Activated CD4-positive, alpha-beta T cell treated with anti-CD3 and anti-CD28 coated beads, Interleukin-2, Interleukin-6, amounts not matched to agents 100 ng/mL and 50 ng/mL, durations not matched to agents 16 hours and 8 hours (primary cell): ENCODE measurements around the gene TMEM121B.

Experiments
- DNase-seq: peaks from one replicate; pipeline ENCODE4 v3.0.0-alpha.2; 2020

TMEM121B gene

DNA sequence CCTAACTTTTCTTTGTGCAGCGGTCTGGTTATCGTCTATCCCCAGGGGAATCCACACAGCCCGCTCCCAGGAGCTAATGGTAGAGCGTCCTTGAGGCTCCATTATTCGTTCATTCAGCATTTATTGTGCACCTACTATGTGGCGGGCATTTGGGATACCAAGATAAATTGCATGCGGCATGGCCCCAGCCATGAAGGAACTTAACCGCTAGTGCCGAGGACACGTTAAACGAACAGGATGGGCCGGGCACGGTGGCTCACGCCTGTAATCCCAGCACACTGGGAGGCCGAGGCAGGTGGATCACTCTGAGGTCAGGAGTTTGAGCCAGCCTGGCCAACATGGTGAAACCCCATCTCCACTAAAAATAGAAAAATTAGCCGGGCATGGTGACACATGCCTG lies 11.2 kb downstream of the TMEM121B start:
- DNase-seq = no peak

DNA sequence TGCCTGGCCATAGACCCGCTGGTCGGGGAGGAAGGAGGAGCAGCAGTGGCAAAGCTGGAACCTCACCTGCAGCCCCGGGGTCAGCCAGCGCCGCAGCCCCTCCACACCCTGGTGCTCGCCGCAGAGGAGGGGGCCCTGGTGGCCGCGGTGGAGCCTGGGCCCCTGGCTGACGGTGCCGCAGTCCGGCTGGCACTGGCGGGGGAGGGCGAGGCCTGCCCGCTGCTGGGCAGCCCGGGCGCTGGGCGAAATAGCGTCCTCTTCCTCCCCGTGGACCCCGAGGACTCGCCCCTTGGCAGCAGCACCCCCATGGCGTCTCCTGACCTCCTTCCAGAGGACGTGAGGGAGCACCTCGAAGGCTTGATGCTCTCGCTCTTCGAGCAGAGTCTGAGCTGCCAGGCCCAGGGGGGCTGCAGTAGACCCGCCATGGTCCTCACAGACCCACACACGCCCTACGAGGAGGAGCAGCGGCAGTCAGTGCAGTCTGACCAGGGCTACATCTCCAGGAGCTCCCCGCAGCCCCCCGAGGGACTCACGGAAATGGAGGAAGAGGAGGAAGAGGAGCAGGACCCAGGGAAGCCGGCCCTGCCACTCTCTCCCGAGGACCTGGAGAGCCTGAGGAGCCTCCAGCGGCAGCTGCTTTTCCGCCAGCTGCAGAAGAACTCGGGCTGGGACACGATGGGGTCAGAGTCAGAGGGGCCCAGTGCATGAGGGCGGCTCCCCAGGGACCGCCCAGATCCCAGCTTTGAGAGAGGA lies 11.9 kb downstream of the TMEM121B start:
- no peak for DNase-seq

DNA sequence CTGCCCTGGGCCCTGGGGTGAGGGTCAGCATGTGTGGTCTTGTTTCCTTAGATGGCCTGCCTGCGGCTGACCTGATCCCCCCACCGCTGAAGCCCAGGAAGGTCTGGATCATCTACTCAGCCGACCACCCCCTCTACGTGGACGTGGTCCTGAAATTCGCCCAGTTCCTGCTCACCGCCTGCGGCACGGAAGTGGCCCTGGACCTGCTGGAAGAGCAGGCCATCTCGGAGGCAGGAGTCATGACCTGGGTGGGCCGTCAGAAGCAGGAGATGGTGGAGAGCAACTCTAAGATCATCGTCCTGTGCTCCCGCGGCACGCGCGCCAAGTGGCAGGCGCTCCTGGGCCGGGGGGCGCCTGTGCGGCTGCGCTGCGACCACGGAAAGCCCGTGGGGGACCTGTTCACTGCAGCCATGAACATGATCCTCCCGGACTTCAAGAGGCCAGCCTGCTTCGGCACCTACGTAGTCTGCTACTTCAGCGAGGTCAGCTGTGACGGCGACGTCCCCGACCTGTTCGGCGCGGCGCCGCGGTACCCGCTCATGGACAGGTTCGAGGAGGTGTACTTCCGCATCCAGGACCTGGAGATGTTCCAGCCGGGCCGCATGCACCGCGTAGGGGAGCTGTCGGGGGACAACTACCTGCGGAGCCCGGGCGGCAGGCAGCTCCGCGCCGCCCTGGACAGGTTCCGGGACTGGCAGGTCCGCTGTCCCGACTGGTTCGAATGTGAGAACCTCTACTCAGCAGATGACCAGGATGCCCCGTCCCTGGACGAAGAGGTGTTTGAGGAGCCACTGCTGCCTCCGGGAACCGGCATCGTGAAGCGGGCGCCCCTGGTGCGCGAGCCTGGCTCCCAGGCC lies 12.7 kb downstream of the TMEM121B start:
- no peak for DNase-seq

DNA sequence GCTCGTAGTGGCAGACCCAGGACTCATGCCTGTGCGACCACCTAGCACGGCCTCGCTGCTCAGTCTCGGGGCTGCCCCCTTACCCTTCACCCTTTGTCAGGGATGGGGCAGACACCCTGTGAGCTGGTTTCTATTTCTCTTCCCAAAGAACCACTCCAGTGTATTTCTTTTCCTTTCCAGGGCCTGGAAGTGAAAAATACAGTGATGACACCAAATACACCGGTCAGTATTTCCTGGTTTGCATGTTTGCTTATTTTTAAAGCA lies 13.7 kb downstream of the TMEM121B start:
- no peak for DNase-seq

DNA sequence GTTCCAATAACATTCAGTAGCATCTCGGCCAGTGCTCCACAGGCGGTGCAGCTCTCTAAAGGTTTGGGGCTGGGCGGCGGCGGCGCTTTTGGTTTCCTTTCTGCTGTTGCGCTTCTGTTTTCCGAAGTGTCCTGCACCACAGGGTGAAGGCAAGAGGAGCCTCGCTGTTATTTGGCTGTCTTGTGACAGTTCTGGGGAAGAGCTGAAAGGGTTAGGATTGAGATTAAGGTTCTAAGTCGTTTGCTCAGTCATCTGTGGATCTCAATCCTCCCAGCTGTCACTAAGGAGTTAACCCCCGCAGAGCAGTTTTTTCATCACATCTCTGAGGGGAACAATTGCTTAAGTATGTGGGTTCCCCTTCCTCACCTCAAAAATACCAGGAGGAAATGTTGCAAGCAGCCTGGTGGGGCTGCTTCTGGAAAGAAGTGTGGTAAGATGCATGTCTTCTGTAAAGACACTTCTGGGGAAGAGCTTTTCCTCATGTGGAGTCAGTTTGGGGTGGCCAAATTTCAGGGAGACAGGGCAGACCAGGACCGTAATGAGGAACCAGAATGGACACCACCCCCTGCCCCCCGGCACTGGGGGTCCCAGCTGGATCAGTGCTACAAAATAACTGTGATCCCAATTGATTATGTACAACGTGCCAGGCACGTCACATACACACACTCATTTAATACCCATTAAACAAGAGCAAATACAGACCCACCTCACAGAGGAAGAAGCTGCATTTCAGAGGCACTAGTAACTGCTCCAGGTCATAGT lies 14.2 kb downstream of the TMEM121B start:
- DNase-seq = peak; percentile 45

DNA sequence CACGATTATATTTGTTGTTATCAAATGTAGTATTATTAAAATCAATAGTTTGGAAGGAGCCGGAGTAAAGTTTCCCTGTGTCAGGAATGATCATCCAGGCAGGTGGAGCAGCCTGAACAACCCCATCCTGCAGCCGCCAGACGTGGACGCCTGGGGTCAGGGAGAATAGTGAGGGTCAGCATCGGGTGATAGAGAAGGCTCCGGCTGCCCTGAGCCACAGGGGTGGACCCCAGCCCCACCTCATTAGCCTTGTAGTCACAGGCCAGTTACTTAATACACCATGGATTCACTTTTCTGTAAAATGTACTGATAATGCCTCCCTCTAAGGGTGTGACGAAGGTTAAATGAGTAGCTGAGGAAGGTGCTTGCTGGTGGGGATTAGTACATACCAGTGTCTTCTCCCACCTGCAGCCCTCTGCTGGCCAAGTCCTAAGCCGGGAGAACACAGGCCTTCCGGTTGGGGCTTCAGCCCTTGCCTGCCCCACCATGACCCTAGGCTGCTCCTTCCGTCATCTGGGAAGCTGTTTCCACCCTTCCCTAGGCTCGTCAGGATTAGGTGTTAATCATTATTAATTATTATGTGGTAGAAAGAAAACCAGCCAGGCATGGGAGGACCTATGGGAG lies 14.9 kb downstream of the TMEM121B start:
- DNase-seq = no peak

DNA sequence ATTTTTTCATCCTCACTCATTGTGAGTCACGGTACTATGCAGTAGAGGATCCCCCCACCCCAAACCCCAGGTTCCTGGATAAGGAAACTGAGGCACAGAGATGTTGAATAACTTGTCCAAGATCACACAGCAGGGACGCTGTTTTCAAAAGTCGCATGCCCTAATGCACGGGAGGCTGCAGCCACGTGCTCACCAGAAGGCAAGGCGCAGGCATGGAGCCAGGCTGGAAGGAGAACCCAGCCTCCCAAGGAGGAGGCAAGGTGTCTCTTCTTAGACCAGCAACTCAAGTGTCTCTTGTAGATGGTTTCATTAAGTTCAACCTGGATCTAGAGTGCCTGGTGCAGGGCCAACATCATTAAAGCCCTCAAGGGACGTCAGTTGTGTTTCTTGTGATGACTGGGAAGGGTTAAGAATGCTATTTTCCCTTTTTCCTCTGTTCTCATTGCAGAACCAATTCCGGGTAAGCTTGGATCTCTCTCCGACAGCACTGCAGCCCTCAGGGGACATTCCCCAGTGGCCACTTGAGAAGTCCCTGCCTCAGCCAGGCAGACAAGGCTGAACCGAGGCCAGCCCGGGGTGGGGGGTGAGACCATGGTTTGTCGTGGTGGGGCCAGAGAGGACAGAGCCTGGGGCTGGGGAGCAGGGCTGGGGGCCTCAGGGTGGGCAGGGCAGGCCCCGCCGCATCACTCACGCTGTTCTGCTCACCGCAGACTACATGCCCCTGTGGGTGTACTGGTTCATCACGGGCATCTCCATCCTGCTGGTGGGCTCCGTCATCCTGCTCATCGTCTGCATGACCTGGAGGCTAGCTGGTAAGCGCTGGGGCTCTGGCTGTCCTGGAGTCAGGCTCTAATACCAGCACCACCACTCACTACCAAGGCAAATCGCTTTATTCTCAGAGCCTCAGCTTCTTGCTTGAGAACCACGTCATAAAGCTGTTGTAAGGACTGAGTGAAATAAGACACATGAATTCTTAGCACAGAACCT lies 15.7 kb downstream of the TMEM121B start:
- DNase-seq = no peak

DNA sequence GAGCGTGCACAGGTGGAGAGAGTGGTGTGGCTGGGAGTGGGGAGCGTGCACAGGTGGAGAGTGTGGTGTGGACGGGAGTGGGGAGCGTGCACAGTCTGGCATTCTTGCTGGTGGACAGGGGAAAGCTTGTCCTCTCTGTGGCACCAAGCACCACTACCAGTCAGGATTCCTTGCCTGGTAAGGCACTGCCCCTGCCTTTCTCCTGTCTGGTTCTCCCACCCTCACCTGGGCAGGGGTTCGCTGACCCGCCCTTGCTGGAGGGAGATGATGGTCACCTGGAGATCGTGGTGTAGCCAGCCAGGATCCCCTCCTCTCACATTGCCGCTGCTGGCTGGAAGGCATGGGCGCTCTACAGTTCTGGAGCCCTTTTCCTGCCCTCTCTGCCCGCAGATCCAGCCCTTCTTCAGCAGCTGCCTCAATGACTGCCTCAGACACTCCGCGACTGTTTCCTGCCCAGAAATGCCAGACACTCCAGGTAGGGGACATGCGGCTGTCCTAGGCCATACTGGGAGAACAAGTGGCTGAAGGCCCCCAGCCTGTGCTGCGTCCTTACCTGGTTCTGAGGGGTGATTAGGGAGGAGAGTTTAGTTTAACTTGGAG lies 16.7 kb downstream of the TMEM121B start:
- no peak for DNase-seq

DNA sequence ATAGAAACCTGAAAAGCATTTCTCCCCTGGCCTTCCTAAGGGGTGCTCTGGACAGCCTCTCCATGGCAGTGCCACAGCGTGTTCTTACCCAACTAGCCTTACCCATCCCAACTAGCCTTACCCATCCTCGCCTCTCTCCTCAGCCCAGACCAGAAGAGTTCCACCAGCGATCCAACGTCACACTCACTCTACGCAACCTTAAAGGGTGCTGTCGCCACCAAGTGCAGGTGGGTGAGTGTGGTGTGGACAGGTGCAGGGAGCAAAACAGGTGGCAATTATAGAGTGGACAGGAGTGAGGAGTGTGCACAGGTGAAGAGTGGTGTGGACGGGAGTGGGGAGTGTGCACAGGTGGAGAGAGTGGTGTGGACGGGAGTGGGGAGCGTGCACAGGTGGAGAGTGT lies 17.8 kb downstream of the TMEM121B start:
- DNase-seq = no peak

DNA sequence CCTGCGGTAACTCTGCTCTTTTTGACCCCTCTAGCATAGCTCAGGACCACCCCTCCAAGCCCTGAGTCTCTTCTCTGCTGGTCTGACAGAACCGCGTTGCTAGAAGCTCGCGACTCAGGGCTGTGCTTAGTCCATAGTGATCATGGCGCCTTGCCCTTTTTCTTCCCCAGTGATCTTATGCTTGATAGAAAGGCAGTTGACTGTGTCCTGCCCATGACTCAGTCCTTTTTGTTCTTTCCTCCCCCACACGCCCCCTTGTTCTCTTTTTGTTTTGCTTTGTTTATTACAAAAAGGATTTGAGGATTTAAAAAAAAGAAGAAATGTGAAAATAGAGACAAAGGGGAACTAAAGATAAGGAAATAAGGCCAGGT lies 18.9 kb downstream of the TMEM121B start:
- no peak for DNase-seq

DNA sequence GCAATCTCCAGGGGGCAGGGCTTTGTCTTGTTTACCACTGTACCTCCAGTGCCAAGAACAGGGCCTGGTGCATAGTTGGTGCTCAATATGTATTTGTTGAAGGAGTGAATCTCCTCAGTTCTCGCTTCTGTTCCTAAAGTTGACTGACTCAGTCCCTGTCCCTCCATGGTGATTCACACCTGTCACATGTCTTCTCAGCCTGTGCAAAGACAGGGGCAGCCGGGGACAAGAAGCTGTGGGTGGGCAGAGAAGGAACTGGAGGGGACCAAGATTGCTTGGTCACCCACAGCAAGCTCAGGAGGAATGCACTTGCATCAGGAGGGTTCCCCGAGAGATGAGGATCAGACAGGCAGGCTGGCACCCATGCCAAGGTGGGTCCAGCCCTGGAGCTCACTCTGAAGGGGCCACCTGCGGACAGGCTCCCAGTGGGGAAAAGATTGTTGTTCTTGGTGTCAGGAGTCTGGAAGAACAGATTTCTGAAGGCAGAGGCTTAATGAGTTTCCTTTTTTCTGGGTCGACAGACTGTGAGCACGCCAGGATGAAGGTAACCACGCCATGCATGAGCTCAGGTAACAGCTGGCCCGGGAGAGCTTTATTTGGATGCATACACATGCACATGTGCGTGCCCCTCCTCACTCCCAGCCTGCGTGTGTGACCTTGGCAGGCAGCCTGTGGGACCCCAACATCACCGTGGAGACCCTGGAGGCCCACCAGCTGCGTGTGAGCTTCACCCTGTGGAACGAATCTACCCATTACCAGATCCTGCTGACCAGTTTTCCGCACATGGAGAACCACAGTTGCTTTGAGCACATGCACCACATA lies 19.5 kb downstream of the TMEM121B start:
- no peak for DNase-seq

DNA sequence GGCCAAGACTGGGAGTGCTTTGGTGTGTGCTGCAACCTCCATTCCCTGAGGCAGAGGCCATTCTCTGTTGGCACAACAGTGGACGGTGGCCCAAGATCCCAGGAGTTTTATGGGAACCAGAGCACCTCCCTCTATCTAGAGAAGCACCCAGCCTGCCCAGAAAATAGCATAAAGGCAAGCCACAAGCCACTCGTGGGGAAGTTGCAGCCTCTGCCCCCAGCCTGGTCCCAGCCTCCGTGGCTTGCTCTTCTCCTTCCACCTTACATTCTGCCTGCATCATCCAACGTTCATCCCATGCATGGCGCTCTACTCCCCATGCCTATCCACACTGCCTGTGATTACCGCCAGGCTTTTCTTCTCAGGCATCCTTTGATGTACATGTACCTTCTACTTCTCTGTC lies 20.5 kb downstream of the TMEM121B start:
- no peak for DNase-seq

DNA sequence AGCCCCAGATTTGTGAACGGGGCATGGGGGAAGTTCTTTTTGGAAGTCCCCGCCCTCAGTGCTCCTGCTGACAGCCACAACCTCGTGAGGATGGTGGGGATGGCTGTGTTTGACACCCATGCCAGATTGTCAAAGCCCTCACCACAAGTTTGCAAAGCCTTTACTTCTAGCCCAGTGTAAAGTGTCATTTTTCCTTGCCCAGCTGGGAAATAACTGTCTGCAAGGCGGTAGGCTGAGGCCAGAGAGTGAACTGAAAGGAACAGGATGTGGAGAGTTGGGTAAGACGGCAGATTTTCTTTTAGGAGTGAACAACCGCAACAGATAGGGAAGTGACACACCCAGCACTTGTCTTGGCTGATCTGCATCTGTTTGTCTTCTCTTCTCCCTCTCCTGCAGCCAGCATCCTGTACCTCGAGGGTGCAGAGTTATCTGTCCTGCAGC lies 22.8 kb downstream of the TMEM121B start:
- DNase-seq = peak; percentile 70

DNA sequence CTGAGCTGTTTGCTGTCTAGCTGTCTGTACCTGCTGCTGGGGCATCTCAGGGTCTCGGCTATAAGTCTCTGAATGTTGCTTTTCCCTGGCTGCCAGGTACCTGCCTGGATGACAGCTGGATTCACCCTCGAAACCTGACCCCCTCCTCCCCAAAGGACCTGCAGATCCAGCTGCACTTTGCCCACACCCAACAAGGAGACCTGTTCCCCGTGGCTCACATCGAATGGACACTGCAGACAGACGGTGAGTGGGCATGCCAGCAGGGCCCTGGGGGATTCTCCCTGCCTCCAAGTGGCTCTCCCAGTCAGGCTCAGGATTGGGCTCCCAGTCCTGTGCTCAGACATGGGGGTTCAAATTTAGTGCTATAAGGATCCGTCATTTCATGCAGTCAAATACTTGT lies 23.5 kb downstream of the TMEM121B start:
- no peak for DNase-seq

DNA sequence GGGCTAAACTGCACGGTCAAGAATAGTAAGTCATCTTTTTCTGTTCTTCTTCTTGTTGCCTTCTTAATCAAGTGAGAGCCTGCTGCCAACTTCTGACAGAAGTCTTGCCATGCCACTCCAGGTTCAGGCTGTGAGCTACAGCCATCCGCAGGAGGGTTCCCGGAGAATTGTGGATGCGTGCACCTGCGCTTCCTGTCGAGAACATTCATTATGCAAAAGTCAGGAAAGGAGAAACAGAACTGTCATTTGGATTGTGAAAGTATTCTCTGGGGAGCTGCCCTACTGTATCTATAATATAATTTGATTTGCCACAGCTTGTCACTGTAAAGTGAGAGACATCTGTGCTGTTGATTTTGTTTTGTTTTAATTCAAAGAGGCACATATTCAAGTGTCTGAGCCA lies 24.1 kb downstream of the TMEM121B start:
- DNase-seq = no peak

DNA sequence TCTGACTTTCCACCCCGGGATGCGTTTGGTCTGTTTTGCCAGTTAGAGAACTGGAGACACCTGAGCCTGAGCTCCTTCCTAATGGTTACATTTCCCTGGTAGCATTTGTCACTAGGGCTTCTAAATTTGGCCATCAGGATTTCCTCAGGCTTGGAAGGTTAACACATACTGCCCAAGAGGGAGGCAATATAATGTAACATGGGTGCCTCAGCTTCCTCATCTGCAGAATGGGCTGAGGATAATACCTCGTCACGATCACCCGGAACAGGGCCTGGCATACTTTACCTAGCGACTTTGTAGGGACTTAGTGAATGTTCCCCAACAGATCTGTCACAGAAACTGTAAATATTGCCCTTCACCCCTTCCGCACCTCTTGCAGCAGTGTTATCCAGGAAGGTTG lies 25.1 kb downstream of the TMEM121B start:
- DNase-seq = no peak

DNA sequence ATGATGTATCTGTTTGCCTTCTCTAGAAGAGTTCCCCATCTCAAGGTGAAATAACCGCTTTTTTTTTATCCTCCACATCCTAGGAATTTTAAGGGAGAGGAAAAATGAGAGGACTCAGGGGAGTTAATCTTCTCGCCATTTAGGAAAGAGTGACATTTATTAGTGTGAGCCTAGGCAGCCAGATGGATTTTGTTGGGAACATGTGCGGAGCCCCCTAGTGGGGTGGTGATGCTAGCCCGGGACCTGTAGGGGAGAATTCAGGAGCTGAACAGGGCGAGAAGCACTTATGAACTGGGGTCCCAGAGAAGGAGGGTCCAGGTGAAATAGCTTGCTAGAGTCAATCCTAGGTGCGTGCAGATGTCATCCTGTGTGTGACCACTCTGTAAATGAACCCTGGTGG lies 25.6 kb downstream of the TMEM121B start:
- DNase-seq = no peak

DNA sequence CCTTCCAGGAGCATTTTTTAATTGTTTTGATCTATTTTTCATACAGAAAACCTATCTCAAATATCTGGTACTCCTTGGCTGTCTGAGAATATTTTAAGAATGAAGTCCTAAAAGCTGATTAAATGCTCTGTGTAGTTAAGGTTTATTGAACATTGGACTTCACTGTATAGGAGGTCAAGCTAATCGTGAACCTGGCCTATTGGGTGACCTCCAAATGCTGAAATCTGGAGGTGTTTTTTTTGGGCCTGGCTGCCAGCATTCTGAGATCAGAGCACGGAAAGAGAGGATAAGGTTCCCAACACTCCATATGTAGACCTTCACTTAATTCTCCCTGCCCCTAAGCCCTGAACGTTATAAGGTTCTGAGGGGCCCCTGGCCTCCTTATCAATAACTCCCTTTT lies 28.1 kb downstream of the TMEM121B start:
- no peak for DNase-seq

DNA sequence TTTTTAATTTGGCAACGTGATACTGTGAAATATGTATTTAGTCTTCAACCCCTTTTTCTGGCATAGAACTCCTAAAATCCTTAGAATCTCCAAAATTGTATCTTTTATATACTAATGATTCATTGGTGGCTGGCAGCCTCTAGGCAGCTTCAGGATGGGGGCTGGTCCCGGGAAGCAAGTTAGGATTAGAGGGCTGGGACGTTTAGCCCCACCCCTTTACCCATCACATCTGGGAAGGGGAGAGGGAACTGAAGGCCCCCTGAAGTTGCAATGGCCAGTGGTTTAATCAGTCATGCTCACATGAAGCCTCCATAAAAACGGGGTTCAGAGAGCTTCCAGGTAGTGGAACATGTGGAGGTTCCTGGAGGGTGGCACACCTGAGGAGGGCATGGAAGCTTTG lies 29.3 kb downstream of the TMEM121B start:
- DNase-seq = no peak

DNA sequence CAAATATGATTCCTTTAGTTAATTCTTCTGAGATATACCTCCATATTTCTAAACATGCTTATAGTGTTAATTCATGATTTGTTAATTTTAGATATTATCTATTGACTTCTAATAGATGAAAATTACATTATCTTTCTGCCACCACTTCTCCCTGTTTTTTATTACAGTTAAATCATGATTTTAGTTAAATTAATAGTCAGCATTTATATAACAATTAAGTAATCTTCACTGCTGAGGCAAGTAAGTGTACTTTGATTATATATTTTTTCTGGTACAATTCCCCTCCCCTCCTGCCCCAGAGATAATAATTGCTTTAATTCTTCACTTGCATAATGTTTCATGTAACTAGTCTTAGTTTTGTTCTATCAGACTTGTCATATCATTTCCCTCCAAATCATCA lies 30.6 kb downstream of the TMEM121B start:
- no peak for DNase-seq
